Body of pancreas (tissue), 4 donors: ENCODE data around the gene PRR19.

Experiments
- POLR2A ChIP-seq, 3 donors: fragments of 450-650 bp; IDR thresholded peaks; one replicate each; pipeline ENCODE4 v1.6.1; 2016; ENCODE audit warnings: antibody characterized with exemption in 3 of 3, mild to moderate bottlenecking in 2 of 3
- TF ChIP-seq, protein P1 (sequence below), 7 experiments: fragments of 450-650 bp in 4 of 7; fragments of 200-600 bp in 3 of 7; sonication (generic) in 3 of 7; IDR thresholded peaks; one replicate each; pipeline ENCODE4 v1.5.1; 2016 to 2019; ENCODE audit warnings: antibody characterized with exemption in 7 of 7

DNA sequence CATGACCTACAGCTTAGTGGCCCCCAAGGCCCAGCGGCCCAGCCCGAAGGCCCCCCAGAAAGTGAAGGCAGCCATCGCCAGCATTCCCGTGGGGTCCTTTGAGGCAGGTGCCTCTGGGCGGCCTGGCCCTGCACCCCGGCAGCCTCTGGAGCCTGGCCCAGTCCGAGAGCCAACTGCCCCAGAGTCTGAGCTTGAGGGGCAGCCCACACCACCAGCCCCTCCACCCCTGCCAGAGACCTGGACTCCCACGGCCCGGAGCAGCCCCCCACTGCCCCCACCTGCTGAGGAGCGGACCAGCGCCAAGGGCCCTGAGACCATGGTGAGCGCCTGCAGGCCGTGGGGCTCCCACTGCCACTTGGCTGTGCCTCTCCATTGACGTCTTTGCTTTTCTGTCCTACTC, 9.0 kb upstream of the PRR19 start:
- TF ChIP-seq, protein P1, sequence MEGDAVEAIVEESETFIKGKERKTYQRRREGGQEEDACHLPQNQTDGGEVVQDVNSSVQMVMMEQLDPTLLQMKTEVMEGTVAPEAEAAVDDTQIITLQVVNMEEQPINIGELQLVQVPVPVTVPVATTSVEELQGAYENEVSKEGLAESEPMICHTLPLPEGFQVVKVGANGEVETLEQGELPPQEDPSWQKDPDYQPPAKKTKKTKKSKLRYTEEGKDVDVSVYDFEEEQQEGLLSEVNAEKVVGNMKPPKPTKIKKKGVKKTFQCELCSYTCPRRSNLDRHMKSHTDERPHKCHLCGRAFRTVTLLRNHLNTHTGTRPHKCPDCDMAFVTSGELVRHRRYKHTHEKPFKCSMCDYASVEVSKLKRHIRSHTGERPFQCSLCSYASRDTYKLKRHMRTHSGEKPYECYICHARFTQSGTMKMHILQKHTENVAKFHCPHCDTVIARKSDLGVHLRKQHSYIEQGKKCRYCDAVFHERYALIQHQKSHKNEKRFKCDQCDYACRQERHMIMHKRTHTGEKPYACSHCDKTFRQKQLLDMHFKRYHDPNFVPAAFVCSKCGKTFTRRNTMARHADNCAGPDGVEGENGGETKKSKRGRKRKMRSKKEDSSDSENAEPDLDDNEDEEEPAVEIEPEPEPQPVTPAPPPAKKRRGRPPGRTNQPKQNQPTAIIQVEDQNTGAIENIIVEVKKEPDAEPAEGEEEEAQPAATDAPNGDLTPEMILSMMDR (IDR thresholded peaks at IDR 0.05): no peak
- no peak for TF ChIP-seq POLR2A (IDR thresholded peaks at IDR 0.05)
